HG02623 (cell line): ENCODE results near the gene SMIM10L2A.
"Not testable (repeated sequence)": the region's sequence is repeated elsewhere in the genome, so short reads cannot be mapped to it uniquely, and the experiment has no call there.

Experiments
- ATAC-seq: cut with Tn5 transposase; IDR thresholded peaks from one replicate; pipeline ENCODE4 v1.9.1; 2021; ENCODE audit warnings: moderate library complexity; ENCODE audit not compliant: unreplicated experiment

Gene SMIM10L2A

DNA sequence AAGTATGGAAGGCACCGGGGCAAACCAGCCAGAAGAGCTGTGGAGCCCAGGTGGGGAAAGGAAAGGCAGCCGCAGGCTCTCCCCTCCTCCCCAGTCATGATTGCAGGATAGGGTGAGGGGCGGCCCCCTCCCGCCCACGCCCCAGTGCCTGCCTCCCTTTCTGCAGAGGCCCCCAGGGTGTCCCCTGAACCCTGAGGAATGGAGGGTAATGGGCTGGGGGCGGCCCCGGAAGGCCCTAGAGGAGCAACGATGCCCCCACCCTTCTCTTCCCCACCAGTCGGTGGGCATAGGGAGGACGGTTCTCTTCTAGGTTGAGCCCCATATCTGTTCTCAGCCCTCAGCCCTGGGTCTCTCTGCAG, 1.0 kb downstream of the SMIM10L2A start:
- not testable (repeated sequence) for ATAC-seq

DNA sequence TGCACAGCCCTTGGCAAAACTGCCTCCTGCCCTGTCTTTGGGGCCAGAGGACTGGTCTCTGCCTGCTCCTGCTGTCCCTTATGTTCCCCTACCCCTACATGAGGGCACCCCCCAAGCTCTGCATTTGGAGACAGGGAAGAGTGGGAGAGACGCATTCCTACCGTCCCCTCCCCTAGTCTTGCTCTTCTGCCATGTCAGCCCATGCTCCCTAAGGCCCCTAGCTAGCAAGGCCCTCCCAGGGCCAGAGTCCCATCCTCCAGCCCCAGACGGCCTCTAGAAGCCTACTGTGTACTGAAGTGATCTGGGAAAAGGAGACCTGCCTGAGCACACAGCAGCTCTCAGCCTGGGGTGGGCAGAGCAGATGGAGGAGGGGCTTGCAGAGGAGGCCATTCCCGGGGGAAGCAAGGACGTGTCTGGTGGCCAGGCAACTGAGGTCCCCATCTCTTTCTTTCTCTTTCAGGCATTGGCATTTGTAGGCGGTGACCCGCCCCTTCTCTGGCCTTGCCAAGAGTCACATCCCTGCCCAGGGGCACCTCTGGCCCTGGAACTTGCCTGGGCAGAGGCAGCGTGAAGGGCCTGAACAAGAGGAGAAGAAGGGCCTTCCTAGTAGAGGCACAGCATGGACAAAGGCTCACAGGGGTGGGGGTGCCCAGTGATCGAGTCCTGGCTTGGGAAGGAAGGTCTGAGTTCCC, 1.6 kb downstream of the SMIM10L2A start:
- ATAC-seq, result not testable (repeated sequence)

DNA sequence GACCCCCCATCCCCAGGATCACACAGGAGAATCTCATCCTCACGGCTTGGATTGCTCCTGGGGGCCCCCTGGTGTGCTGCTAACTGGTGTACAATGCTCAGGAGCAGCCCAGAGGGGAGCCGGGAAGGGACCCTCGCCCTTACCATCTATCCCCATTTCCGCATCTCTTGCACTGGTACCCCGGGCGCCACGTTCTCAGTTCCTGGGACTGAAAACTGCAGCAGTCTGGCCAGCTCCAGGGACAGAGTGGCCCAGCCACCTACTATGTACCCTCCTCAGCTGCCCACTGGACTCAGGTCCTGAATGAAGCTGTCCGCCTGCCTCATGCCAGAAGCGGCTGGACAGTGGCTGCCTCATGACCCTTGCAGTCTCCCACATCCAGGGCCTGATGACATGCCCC, 2.7 kb downstream of the SMIM10L2A start:
- ATAC-seq, result no peak

DNA sequence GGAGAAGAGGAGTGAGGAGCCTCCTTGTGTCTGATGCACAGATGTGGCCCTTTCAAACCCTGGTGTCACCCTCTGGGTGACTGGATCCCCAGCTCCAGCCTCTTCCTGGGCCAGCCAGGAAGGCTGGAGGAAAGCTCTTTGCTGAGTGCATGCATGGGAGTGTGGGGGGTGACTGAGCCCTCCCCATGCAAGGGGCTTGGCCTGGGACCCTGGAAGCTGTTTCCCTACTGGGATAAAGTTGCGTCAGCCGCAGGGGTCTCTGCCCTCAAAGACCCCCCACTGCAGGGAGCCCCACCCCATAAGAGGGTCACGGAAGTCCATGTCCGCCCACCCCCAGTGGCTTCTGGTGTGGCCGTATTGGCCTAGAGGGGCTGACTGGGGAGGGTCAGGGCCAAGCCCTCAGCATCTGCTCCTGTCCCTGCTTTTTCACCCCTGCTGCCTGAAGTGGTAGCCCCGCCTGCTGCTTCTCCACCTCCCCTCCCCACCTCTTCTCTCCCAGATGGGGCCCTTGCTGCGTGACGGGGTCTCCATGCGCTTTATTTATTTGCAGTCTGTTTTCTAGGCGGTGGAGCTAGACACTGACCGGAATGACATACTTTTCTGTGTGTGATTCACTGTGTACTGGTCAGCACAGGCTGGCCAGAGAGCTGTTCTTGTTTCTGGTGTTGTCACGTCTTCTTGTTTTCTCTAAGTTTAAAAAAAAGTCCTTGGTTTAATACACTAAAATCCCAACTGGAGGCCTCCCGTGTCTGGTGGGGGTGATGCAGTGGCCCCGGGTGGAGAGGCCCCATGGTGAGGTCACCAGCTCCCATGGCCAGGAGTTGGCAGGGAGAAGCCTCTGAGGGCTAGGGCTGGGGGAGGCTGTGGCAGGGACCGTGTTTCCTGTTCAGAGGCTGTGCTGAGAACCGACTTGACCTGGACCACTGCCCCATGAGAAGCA, 3.6 kb downstream of the SMIM10L2A start:
- ATAC-seq, result no peak

DNA sequence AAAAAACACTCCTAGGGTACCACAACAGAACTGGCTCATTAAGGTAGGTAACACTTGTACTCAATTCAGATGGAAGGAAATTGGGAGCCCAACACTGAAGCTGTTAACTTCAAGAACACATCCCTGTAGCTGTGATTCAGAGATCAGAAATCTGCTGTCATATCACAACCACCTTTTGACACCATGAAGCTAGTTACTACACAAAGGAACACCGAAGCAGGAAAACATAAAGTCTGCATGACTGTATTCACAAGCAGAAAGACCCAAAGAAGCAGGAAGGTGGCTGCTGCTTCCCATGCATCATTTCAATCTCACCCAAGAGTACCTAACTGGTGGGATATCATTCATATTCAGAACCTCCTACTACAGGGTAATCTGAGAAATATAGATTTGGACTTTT, 7.7 kb downstream of the SMIM10L2A start:
- ATAC-seq, result no peak

DNA sequence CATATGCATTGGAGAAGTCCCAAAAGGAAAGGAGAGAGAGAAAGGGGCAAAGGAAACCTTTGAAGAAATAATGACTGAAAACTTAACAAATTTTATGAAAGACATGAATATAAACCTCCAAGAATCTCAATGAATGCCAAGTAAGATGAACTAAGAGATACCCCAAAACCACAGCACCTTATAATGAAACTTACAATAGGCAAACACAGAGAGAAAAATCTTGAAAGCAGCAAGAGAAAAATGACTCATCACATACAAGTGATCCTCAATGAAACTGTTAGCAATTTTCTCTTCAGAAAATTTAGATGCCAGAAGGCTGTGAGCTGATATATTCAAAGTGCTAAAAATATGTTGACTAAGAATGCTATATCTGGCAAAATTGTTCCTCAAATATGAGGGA, 10.1 kb downstream of the SMIM10L2A start:
- no peak for ATAC-seq

DNA sequence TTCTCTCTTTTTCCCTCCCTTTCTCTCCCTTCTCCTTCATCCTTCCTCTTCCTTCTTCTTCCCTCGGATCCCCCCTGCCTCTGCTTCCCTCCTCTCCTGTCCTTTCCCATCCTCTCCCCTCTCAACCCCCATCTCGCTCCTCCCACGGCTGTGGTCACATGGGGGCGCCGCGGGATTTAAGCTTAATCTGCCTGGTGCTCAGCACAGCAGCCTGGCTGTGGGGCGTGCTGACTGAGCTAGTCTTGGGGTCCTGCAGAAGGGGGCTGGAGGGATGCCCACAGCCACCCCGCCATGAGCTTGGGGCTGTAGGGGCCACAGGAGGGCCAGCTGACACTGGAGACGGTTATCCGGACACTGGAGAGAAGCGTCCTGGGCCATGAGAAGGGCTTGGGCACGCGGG, 10.7 kb downstream of the SMIM10L2A start:
- no peak for ATAC-seq

DNA sequence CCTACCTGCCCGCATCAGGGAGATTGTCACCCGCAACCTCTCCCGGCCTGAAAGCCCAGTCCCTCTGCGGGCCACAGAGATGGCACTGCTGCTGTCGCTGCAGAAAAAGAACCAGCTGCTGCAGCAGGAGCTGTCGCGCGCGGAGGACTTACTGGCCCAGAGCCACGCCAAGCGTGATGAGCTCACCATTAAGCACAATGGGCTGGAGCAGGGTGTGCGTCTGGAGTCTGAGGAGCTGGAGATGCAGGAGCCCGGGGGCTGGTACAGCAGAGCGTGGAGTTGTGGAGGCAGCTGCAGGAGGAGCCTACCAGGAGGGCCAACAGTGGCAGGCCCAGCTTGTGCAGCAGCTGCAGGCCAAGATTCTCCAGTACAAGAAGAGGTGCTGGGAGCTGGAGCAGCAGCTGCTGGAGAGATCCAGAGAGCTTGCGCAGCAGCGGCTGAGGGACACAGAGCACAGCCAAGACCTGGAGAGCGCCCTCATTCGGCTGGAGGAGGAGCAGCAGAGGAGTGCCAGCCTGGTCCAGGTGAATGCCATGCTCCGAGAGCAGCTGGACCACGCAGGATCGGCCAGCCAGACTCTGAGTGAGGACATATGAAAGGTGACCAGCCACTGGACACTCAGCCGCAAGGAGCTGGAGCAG, 11.3 kb downstream of the SMIM10L2A start:
- ATAC-seq, result no peak

DNA sequence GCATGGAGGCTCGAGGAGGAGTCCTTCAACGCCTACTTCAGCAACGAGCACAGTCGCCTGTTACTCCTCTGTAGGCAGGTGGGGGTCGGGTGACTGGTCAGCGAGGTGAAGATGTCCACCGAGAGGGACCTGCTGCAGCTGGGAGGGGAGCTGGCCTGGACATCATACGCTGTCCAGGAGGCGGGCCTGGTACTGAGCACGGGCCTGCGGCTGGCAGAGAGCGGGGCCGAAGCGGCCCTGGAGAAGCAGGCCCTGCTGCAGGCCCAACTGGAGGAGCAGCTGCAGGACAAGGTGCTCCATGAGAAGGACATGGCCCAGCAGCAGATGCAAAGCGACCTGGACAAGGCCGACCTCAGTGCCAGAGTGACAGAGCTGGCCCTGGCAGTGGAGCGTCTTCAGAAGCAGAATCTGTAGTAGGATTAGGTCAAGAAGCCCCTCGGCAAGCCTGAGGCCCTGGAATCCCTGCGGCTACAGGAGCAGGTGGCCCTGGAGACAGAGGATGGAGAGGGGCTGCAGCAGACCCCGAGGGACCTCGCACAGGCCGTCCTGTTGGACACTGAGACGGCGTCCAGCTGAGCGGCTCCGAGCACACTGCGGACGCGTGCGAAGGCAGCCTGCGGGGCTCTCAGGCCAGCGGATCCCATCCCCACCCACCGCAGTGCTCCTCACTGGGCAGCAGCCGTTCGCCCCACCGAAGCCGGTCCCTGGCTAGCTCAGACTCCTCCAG, 11.9 kb downstream of the SMIM10L2A start:
- no peak for ATAC-seq

DNA sequence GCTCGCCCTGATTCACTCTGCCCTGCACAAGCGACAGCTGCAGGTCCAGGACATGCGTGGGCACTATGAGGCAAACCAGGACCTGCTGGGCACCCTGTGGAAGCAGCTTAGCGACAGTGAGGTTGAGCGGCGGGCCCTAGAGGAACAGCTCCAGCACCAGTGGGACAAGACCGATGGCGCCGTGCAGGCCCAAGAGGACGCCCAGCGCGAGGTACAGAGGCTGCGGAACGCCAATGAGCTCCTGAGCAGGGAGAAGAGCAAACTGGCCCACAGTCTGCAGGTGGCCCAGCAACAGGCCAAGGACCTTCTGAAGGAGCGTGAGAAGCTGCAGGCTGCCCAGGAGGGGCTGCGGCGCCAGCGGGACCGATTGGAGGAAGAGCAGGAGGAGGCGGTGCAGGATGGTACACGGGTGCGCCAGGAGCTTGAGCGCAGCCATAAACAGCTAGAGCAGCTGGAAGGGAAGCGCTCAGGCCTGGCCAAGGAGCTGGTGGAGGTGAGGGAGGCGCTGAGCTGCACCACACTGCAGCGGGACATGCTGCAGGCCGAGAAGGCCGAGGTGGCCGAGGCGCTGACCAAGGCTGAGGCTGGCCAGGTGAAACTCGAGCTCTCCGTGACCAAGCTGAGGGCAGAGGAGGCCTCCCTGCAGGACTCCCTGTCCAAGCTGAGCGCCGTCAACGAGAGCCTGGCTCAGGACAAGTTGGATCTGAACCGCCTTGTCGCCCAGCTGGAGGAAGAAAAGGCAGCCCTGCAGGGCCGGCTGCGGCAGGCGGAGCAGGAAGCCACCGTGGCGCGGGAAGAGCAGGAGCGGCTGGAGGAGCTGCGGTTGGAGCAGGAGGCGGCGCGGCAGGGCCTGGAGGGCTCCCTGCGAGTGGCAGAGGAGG, 12.8 kb downstream of the SMIM10L2A start:
- ATAC-seq, result no peak

DNA sequence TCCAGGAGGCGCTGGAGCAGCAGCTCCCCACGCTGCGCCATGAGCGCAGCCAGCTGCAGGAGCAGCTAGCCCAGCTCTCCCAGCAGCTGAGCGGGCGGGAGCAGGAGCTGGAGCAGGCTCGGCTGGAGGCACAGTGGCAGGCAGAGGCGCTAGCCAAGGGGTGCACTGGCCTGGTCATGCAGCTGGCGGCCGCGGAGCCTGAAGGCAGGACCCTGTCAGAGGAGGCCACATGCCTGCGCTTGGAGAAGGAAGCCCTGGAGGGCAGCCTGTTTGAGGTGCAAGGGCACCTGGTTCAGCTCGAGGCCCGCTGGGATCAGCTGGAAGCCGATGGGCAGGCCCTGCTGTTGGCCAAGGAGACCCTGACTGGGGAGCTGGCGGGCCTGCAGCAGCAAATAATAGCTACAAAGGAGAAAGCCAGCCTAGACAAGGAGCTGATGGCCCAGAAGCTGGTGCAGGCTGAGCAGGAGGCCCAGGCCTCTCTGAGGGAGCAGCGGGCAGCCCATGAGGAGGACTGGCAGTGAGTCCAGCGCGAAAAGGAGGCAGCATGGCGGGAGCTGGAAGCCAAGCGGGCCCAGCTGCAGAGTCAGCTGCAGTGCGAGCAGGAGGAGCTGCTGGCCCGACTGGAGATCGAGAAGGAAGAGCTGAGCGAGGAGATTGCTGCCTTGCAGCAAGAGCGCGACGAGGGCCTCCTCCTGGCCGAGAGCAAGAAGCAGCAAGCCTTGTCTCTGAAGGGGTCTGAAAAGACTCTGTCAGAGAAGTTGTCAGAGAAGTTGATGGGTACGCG, 13.6 kb downstream of the SMIM10L2A start:
- no peak for ATAC-seq

DNA sequence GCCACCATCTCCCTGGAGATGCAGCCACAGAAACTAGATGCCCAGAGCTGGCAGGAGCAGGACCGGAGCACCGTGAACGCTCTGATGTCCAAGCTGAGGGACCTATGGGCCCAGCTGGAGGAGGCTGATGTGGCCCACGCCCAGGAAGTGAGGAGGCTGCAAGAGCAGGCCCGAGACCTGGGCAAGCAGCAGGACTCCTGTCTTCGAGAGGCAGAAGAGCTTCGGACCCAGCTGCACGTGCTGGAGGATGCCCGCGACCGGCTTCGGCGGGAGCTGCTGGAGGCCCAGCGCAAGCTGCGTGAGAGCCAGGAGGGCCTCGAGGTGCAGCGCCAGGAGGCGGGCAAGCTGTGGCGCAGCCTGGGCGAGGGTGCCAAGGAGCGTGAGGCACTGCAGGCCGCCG, 14.2 kb downstream of the SMIM10L2A start:
- no peak for ATAC-seq

DNA sequence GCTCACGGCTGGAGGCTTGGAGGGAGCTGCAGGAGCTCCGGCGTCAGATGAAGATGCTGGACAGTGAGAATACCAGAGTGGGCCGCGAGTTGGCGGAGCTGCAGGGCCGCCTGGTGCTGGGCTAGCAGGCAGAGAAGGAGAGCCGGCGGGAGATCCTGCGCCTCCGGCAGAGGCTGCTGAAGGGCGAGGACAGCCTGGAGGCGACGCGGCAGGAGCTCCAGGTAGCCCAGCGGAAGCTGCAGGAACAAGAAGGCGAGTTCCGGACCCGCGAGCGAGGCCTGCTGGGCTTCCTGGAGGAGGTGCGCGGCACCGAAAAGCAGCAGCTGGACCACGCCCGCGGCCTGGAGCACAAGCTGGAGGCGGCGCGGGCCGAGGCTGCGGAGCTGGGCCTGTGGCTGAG, 14.7 kb downstream of the SMIM10L2A start:
- no peak for ATAC-seq

DNA sequence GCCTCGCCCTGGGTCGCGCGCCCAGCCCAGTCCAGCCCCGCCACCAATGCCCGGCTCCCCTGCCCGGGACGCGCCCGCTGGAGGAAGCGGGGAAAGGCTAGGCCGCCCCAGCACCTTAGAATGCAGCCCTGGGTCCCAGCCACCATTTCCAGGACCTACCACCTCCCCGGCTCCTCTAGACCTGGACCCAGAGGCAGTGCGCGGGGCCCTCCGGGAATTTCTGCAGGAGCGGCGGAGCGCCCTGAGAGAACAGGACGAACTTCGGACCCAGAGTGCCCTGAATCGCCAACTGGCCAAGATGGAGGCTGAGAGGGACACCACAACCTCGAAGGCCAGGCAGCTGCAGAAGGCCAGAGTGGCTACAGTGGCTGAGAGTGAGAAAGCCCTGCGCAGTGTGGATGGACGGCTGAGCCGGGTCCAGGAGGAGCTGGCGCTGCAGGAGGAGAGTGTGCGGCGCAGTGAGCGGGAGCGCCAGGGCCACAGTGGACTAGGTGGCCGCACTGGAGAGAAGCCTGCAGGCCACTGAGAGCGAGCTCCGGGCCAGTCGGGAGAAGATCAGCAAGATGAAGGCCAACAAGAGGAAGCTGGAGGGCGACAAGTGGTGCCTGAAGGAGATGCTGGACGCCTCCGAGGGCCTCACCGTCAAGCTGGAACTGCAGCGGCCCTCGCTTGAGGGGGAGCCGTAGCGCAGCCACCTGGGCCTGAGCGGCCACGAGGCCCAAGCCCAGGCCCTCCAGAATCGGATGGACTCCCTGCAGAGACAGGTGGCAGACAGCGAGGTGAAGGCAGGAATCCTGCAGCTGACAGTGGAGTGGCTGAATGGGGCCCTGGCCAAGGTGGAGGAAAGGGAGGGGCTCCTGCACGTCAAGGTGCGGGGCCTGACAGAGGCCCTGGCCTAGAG, 15.5 kb downstream of the SMIM10L2A start:
- no peak for ATAC-seq

DNA sequence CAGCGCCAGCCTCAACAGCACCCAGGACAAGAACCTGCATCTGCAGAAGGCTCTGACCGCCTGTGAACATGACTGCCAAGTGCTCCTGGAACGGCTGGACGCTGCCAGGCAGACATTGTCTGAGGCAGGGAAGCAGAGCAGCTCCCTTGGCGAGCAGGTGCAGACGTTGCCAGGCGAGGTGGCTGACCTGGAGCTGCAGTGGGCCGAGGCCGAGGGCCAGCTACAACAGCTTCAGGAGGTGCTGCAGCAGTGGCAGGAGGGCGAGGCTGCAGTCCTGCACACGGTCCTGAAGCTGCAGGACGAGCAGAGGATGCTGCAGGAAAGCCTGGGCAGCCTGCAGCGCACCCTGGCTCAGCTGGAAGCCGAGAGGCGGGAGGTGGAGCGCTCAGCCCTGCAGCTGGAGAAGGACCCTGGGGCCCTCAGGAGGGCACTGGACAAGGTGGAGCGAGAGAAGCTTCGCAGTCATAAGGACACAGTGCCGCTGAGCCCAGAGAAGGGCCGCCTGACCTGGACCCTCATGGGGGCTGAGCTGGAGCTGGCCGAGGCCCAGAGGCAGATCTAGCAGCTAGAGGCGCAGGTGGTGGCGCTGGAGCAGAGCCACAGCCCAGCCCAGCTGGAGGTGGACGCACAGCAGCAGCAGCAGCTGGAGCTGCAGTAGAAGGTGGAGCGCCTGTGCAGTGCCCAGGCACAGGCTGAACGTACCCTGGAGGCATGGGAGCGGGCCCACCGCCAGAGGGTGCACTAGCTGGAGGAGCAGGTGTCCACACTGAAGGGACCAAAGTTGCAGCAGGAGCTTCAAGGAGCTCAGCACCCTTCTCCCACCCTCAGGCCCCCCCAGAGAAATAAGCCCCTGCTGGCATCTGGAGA, 16.4 kb downstream of the SMIM10L2A start:
- ATAC-seq, result no peak

DNA sequence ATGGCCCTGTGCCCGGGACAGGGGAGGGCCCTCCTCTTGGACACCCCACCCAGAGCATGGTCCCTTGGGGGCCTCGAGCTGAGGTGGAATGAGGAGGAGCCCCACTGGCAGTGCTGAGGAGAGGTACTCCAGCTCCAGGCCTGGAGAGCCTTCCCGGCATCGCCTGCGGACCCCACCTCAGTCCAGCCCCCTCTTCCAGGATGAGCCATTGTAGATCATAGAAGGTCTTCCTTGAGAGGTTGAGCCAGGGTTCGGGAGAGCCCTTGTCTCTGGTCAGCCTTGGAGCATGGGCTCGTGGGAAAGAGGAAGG, 16.9 kb downstream of the SMIM10L2A start:
- no peak for ATAC-seq

DNA sequence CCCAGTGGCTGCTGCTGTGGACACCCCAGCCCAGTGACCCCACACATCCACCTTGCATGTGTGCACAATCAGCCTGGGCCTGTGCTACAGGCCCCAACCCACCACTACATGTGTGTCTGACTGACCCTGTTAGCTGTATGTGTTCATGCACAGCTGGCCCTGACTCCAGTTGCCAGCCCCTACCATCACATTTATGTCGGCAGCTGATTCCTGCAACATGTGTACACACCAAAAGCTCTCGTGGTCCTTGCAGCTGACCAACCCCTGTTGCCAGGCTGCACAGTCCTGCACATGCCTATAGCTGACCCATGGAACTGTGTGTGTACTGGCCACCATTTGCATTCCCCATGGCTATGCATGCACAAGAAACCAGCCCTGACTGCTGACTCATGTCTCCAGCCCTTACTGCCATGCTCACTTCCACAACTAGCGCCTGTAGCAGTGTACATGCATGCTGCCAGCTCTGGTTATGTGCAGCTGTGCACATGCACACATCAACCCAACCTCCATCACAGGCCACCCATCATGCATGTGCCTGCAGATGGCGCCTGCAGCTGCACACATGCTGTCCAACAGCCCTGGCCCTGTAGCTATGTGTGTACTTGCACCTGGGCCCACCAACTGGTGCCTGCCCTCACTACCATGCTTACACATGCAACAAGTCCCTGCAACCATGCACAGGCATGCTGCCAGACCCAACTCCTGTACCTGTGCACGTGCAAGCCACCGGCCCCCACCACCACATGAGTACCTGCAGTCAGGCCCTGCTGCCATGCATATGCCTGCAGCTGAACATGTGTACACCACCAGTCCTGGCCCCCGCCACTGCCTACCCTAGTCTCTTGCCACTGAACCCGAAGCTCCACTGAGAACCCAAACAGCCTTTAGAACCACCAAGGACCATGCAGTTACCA, 28.1 kb downstream of the SMIM10L2A start:
- no peak for ATAC-seq
